ENCODE results near the gene TMEM212.

Gene TMEM212

DNA sequence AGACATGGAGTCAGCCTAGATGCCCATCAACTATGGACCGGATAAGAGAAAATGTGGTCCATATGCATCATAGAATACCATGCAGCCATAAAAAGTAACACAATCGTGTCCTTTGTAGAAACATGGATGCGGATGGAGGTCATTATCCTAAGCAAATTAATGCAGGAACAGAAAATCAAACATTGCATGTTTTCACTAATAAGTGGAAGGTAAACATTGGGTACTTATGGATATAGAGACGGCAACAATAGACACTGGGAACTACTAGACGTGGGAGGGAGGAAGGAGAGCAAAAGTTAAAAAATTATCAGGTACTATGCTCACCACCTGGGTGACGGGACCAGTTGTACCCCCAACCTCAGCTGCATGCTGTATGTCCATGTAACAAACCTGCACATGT is 35.3 kb upstream of the TMEM212 start:
- TF ChIP-seq, protein P1, sequence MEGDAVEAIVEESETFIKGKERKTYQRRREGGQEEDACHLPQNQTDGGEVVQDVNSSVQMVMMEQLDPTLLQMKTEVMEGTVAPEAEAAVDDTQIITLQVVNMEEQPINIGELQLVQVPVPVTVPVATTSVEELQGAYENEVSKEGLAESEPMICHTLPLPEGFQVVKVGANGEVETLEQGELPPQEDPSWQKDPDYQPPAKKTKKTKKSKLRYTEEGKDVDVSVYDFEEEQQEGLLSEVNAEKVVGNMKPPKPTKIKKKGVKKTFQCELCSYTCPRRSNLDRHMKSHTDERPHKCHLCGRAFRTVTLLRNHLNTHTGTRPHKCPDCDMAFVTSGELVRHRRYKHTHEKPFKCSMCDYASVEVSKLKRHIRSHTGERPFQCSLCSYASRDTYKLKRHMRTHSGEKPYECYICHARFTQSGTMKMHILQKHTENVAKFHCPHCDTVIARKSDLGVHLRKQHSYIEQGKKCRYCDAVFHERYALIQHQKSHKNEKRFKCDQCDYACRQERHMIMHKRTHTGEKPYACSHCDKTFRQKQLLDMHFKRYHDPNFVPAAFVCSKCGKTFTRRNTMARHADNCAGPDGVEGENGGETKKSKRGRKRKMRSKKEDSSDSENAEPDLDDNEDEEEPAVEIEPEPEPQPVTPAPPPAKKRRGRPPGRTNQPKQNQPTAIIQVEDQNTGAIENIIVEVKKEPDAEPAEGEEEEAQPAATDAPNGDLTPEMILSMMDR (IDR thresholded peaks at IDR 0.05; ENCODE audit: low read depth, low read length), result no peak
- H3K4me3 ChIP-seq (replicated peaks in 1 of 2; ENCODE audit: low read depth in 2 of 2, low read length in 2 of 2), result no peak overlapping the region
- DNase-seq (ENCODE audit: low read depth in 2 of 2), result no peak

DNA sequence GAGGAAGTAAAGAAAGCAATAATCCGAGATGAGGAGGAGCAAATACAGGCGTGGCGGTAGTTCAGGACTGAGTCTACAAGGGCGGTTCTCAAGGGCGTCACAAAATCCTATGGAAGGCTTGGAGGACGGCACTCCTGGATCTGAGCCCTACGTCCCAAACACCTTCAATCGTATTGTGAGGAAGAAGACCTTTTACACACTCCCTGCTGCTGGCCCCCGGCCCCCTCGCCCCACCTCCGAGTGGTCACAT is 33.6 kb upstream of the TMEM212 start:
- DNase-seq (ENCODE audit: low read depth in 2 of 2), result peak in 1 of 2 donors; percentile 86
- TF ChIP-seq, protein P1 (IDR thresholded peaks at IDR 0.05; ENCODE audit: low read depth, low read length), result no peak

DNA sequence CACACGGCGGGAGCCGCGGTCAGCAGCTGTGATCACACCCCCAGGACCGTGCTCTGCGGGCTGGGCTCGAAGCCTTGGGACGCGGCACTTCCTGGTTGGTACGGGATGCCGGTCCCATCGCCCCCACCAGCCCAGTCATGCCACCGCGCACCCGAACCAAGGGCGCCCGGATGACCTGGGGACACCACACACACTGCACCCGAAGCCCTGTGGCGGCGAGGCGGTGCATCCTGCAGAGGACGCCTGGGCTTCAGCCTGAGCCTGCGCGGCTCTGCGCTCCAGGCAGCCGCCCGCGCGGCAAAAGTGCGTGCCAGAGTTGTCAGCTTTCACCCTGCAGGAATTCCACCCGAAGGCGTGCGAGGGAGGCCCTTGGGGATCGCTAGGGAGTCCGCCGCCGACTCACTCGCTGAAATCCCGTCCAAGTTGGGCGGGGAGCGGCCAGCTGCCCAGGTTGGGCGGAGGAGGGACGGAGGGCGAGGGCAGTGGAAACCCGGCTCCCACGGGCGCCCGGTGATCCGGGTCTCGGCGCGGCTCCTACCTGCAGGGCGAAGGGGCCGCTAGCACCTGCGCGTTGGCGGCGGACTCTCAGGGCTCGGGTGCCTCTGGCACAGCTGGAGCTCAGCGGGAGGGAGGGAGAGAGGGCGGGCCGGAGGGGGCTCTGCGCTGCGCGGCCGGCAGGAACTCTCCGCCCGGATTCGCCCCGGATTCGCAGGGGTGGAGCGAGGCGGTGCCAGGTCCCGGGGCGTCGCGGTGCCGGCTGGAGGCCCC is 33.1 kb upstream of the TMEM212 start, which contains the start of gene PLD1:
PLD1 (minus strand) TSS at position 623 of the 768 bp plus-strand sequence. CDS start 72,432 bp downstream, outside the sequence.
- H3K4me3 ChIP-seq (replicated peaks in 1 of 2; ENCODE audit: low read depth in 2 of 2, low read length in 2 of 2), result peak within 1 kb of the TSS; percentile 73 to 79
- peak; percentile 96 to 97 for DNase-seq (ENCODE audit: low read depth in 2 of 2)
- TF ChIP-seq, protein P1 (IDR thresholded peaks at IDR 0.05; ENCODE audit: low read depth, low read length), result no peak

More for the DNA sequence above, 33.6 kb upstream of the TMEM212 start:
- H3K4me3 ChIP-seq (replicated peaks in 1 of 2; ENCODE audit: low read depth in 2 of 2, low read length in 2 of 2), result peak overlapping the region; percentile 73 to 79

DNA sequence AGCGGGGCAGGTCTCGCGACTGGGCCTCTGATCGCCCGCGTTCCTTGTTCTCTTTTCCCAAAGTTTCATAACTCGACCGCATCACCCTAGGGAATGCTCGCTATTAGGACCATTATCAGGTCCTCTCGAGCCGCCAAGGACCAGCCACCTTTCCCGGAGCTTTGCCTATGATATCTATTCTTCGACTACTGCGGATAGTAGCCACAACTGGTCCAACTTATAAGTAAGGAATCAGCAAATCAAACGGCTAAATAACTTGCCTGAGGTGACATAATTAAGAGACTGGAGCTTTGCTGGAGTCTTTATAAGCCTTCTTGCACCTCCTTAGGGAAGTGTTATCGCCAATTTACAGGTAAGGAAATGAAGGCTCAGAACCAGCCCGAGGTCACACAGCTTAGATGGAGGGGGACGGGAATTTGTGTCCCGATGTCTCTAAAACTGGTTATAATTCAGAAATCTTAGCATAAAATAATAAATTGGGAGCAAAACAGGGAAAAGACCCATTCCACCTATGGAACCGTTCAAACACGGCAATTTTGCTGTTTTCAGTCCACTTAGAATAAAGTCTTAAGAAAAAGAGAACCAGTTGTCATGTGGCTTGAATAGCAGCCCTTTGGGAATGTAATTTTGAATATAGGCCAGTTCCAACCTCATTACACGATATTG is 32.4 kb upstream of the TMEM212 start:
- H3K4me3 ChIP-seq (replicated peaks in 1 of 2; ENCODE audit: low read depth in 2 of 2, low read length in 2 of 2), result peak overlapping the region; percentile 73 to 79
- TF ChIP-seq, protein P1 (IDR thresholded peaks at IDR 0.05; ENCODE audit: low read depth, low read length), result no peak
- no peak for DNase-seq (ENCODE audit: low read depth in 2 of 2)

DNA sequence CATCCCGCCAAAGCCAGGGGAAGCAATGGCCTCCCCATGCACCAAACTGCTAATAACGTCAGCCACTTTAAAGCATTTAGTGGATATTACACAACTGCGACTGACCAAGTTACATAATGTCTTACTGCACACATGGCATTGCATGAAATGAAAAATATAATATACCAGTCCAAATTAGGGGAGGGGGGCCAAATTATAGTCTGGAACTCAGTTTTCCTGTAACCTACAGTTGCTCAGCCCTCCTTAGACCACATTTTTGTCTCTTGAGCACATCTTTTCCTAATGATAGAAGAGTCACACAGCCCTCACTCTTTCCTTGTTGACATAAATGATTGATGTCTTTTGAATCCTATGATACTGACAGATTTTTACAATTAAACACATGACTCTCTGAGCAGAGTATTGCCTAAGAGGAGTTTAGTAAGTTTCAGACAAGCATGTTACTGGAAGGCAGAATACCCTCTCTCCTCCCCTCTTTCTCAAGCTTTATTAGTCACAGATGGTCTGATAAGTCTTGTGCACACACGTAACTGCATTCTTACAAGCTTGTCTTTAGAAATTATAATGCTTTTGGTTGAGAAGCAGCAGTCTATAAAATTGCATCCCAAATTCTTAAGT is 31.7 kb upstream of the TMEM212 start:
- TF ChIP-seq, protein P1 (IDR thresholded peaks at IDR 0.05; ENCODE audit: low read depth, low read length), result no peak
- peak overlapping the region in 1 of 2 donors; percentile 79 for H3K4me3 ChIP-seq (replicated peaks in 1 of 2; ENCODE audit: low read depth in 2 of 2, low read length in 2 of 2)
- peak; percentile 97 to 99 for DNase-seq (ENCODE audit: low read depth in 2 of 2)

DNA sequence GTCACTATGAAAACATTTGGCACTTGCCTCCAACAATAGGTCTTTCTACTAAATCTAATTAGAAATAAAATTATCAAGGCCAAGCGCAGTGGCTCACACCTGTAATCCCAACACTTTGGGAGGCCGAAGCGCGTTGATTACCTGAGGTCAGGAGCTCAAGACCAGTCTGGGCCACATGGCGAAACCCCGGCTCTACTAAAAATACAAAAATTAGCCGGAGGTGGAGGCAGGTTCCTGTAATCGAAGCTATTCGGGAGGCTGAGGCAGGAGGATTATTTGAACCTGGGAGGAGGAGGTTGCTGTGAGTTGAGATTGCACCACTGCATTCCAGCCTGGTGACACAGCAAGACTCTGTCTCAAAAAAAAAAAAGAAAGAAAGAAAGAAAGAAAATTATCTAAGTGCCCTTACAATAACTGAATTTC is 31.2 kb upstream of the TMEM212 start:
- TF ChIP-seq, protein P1 (IDR thresholded peaks at IDR 0.05; ENCODE audit: low read depth, low read length), result no peak
- no peak overlapping the region for H3K4me3 ChIP-seq (replicated peaks in 1 of 2; ENCODE audit: low read depth in 2 of 2, low read length in 2 of 2)
- peak; percentile 80 to 89 for DNase-seq (ENCODE audit: low read depth in 2 of 2)
